ENCODE data around the gene THUMPD2.

Gene THUMPD2

GRCh38 chr2:39706312-39706711 lies 72.7 kb downstream of the THUMPD2 start:
- TF ChIP-seq, protein P1, sequence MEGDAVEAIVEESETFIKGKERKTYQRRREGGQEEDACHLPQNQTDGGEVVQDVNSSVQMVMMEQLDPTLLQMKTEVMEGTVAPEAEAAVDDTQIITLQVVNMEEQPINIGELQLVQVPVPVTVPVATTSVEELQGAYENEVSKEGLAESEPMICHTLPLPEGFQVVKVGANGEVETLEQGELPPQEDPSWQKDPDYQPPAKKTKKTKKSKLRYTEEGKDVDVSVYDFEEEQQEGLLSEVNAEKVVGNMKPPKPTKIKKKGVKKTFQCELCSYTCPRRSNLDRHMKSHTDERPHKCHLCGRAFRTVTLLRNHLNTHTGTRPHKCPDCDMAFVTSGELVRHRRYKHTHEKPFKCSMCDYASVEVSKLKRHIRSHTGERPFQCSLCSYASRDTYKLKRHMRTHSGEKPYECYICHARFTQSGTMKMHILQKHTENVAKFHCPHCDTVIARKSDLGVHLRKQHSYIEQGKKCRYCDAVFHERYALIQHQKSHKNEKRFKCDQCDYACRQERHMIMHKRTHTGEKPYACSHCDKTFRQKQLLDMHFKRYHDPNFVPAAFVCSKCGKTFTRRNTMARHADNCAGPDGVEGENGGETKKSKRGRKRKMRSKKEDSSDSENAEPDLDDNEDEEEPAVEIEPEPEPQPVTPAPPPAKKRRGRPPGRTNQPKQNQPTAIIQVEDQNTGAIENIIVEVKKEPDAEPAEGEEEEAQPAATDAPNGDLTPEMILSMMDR (IDR thresholded peaks at IDR 0.05), result no peak
- no peak for TF ChIP-seq ZFX (IDR thresholded peaks at IDR 0.05; ENCODE audit: borderline replicate concordance)

GRCh38 chr2:39705638-39706037 lies 73.4 kb downstream of the THUMPD2 start:
- no peak overlapping the region for H3K27ac ChIP-seq
- TF ChIP-seq, protein P1 (IDR thresholded peaks at IDR 0.05), result no peak
- TF ChIP-seq ZFX (IDR thresholded peaks at IDR 0.05; ENCODE audit: borderline replicate concordance), result no peak

More at GRCh38 chr2:39706312-39706711, 72.7 kb downstream of the THUMPD2 start:
- H3K27ac ChIP-seq, result no peak overlapping the region

GRCh38 chr2:39704540-39704939 lies 74.5 kb downstream of the THUMPD2 start:
- TF ChIP-seq ZFX (IDR thresholded peaks at IDR 0.05; ENCODE audit: borderline replicate concordance), result no peak
- TF ChIP-seq, protein P1 (IDR thresholded peaks at IDR 0.05), result no peak
- no peak overlapping the region for H3K27ac ChIP-seq

GRCh38 chr2:39703181-39703872 lies 75.7 kb downstream of the THUMPD2 start:
- TF ChIP-seq, protein P1 (IDR thresholded peaks at IDR 0.05), result no peak
- no peak for TF ChIP-seq ZFX (IDR thresholded peaks at IDR 0.05; ENCODE audit: borderline replicate concordance)
- no peak overlapping the region for H3K27ac ChIP-seq

DNA sequence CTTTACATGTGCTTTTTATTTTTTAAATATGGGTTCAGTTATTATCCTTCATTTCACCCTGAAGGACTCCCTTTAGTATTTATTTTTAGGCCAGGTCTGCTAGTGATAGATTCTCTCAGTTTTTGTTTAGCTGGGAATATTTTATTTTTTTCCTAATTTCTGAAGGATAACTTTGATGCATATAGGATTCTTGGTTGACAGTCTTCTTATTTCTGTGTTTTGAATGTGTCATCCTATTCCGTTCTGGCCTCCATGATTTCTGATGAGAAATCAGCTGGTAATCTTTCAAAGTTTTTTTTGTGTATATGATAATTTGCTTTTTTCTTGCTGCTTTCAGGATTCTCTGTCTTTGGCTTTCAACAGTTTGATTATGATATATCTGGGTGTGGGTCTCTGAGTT lies 77.9 kb downstream of the THUMPD2 start:
- no peak overlapping the region for H3K27ac ChIP-seq
- TF ChIP-seq, protein P1 (IDR thresholded peaks at IDR 0.05), result no peak

DNA sequence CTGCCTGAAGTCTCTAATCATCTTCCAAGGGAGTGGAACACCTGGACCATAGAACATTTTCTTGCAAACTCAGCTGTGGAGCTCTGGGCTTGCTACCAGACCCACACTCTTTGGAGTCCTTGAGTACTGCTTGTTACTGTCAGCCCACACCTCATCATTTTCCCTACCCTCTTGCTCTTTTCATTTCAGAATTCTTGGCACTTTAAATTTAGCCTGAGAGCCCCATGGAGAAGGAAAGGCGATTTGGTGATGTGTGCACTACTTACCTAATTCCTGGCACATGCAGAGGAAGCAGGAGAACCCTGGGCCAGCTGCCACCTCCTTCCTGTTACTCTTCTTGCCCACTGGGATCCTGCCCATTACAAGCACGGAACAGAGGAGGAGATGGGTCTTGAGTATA lies 81.6 kb downstream of the THUMPD2 start:
- no peak overlapping the region for H3K27ac ChIP-seq
- TF ChIP-seq, protein P1 (IDR thresholded peaks at IDR 0.05), result no peak
- no peak for TF ChIP-seq ZFX (IDR thresholded peaks at IDR 0.05; ENCODE audit: borderline replicate concordance)

DNA sequence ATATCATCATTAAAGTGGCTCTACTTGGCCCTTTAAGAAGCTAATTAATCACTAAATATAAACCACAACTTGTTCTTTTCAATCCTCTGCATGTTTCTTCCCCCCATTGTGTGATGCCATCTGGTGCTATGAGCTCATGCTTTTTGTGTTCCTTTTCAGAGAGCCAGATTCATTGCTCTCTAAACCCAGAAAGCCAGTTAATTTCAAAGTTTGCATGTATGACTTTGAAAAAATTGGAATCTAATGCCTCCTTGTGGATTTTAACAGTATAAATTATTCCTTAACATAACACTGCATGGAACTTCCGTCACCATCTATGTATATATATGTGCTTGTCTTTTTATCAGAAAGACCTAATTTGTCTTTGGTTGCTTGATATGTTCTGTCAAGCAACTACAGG lies 82.2 kb downstream of the THUMPD2 start:
- no peak overlapping the region for H3K27ac ChIP-seq
- no peak for TF ChIP-seq ZFX (IDR thresholded peaks at IDR 0.05; ENCODE audit: borderline replicate concordance)
- TF ChIP-seq, protein P1 (IDR thresholded peaks at IDR 0.05), result peak; percentile 22; the same call in 1 of the 2 replicates

Measured in 22Rv1 (cell line).